Measurements from ENCODE around the gene DLGAP4.

DLGAP4 gene

DNA sequence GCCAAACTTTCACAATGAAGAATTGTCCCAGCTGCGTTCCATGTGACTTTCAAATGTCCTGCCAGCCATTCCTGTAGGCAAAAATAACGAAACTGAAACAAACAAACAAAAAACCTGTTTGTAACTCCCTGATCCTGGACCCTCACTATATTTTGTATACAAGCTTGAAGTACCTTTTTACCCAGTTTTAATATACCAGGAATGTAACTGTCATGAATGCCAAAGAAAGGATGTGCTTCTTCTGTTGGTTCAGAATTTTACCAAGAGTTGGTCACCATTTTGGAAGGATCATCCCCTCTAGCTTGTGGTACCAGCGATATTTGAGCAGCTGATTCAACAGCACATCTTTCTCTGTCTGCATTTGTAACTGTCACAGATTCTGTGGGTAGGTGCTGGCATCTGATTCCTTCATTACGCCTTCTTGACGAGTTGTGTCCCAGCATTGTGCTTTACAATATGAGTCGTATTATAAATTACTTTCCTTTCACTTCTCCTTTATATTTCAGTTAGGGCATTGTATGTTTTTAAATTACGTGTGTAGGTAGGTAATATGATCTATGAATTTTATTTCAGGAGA is 93.9 kb downstream of the DLGAP4 start:
- no peak for DNase-seq (ENCODE audit: low spot score)
- TF ChIP-seq CTCF (IDR thresholded peaks at IDR 0.05; ENCODE audit: extremely low read depth, missing control alignments), result no peak

- no peak for TF ChIP-seq CTCF (IDR thresholded peaks at IDR 0.05; ENCODE audit: extremely low read depth, missing control alignments)
- DNase-seq (ENCODE audit: low spot score), result no peak
Measured at GRCh38 chr20:36400909-36401735, 95.0 kb downstream of the DLGAP4 start.

DNA sequence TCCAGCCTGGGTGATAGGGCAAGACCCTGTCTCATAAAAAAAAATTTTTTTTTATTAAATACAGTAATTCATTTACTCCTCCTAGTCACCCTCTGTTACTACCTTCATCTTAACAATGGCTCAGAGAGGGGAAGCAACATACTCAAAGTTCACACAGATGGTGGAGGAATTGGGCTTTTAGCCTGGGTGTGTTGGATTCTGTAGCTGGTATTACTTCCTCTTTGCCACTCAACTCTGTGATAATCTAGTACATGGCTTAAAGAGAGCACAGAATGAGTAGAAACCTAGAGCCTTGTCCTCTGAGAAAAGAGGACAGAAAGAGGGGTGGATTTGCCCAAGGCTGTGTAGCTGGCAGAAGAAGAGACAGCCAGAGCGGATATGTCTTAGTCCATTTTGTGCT is 96.6 kb downstream of the DLGAP4 start:
- DNase-seq (ENCODE audit: low spot score), result no peak
- no peak for TF ChIP-seq CTCF (IDR thresholded peaks at IDR 0.05; ENCODE audit: extremely low read depth, missing control alignments)

GRCh38 chr20:36404435-36404978 is 98.4 kb downstream of the DLGAP4 start:
- DNase-seq (ENCODE audit: low spot score), result no peak
- no peak for TF ChIP-seq CTCF (IDR thresholded peaks at IDR 0.05; ENCODE audit: extremely low read depth, missing control alignments)

- DNase-seq (ENCODE audit: low spot score), result no peak
Measured at GRCh38 chr20:36405255-36405654, 99.1 kb downstream of the DLGAP4 start.

GRCh38 chr20:36407199-36407733 is 101.1 kb downstream of the DLGAP4 start:
- TF ChIP-seq CTCF (IDR thresholded peaks at IDR 0.05; ENCODE audit: extremely low read depth, missing control alignments), result no peak

More at GRCh38 chr20:36405255-36405654, 99.1 kb downstream of the DLGAP4 start:
- no peak for TF ChIP-seq CTCF (IDR thresholded peaks at IDR 0.05; ENCODE audit: extremely low read depth, missing control alignments)

GRCh38 chr20:36408219-36408618 is 102.1 kb downstream of the DLGAP4 start:
- TF ChIP-seq CTCF (IDR thresholded peaks at IDR 0.05; ENCODE audit: extremely low read depth, missing control alignments), result no peak
- no peak for DNase-seq (ENCODE audit: low spot score)

More at GRCh38 chr20:36407199-36407733, 101.1 kb downstream of the DLGAP4 start:
- DNase-seq (ENCODE audit: low spot score), result no peak
